GM12864 (cell line): ENCODE measurements around the gene TRPV3.
A peak's percentile ranks its signal among the peaks of the same experiment; 100 is the strongest.
"Not testable (repeated sequence)": the region's sequence is repeated elsewhere in the genome, so short reads cannot be mapped to it uniquely, and the experiment has no call there.

Source experiments
- DNase-seq: peaks from one replicate; pipeline ENCODE4 v3.0.0-alpha.2; 2011; ENCODE audit warnings: low read depth
- H3K4me3 ChIP-seq: 2 replicates; pipeline ENCODE4 v1.5.1; 2011; ENCODE audit warnings: mild to moderate bottlenecking, low read depth, low read length, control low read depth
- TF ChIP-seq, protein P1 (sequence below): IDR thresholded peaks from 2 replicates; pipeline ENCODE4 v1.5.1; 2011; ENCODE audit warnings: low read depth, mild to moderate bottlenecking, moderate library complexity, low read length, control low read depth, inconsistent platforms; ENCODE audit errors: missing control alignments

Gene TRPV3

DNA sequence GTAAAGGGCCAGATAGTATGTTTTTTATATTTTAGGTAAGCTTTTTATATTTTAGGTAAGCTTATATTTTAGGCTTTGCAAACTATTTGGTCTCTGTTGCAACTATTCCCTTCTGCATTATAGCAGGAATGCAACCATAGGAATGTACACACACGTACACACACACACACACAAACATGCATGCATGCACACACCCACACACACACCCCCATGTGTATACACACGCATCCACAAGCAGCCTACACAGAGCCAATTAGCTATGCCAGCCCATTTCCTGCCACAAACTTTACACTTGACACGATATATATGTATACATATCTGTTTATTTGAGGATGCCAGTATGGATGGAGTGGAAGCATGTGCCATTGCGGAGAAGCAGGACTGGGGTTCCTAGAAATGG lies 7.5 kb upstream of the TRPV3 start:
- DNase-seq: no peak
- TF ChIP-seq, protein P1, sequence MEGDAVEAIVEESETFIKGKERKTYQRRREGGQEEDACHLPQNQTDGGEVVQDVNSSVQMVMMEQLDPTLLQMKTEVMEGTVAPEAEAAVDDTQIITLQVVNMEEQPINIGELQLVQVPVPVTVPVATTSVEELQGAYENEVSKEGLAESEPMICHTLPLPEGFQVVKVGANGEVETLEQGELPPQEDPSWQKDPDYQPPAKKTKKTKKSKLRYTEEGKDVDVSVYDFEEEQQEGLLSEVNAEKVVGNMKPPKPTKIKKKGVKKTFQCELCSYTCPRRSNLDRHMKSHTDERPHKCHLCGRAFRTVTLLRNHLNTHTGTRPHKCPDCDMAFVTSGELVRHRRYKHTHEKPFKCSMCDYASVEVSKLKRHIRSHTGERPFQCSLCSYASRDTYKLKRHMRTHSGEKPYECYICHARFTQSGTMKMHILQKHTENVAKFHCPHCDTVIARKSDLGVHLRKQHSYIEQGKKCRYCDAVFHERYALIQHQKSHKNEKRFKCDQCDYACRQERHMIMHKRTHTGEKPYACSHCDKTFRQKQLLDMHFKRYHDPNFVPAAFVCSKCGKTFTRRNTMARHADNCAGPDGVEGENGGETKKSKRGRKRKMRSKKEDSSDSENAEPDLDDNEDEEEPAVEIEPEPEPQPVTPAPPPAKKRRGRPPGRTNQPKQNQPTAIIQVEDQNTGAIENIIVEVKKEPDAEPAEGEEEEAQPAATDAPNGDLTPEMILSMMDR: no peak
- H3K4me3 ChIP-seq: no peak overlapping the region

DNA sequence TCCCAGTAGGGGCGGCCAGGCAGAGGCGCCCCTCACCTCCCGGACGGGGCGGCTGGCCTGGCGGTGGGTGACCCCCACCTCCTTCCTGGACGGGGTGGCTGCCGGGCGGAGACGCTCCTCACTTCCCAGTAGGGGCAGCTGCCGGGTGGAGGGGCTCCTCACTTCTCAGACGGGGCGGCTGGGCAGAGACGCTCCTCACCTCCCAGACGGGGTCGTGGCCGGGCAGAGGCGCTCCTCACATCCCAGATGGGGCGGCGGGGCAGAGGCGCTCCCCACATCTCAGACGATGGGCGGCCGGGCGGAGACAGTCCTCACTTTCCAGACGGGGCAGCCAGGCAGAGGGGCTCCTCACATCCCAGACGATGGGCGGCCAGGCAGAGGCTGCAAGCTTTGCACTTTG lies 6.6 kb upstream of the TRPV3 start:
- DNase-seq, H3K4me3 ChIP-seq: not testable (repeated sequence)

DNA sequence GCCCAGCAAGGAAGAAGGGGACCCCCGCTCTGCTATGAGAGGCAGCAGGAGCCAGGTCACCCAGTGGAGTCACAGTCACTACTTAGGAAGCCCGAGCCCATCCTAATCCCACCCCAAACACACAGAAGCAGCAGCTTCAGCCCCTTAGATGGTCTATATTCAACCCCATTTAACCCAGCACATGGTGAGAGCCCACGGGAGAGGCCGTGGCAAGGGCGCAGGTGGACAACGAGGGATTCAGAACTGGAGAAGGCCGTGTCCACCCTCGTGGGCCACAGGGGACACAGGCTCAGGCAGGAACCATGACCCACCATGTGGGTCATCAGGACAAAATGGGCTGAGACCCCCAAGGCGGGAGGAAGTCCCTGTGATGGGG lies 1.6 kb upstream of the TRPV3 start:
- TF ChIP-seq, protein P1: no peak
- peak overlapping the region; percentile 28 for H3K4me3 ChIP-seq

DNA sequence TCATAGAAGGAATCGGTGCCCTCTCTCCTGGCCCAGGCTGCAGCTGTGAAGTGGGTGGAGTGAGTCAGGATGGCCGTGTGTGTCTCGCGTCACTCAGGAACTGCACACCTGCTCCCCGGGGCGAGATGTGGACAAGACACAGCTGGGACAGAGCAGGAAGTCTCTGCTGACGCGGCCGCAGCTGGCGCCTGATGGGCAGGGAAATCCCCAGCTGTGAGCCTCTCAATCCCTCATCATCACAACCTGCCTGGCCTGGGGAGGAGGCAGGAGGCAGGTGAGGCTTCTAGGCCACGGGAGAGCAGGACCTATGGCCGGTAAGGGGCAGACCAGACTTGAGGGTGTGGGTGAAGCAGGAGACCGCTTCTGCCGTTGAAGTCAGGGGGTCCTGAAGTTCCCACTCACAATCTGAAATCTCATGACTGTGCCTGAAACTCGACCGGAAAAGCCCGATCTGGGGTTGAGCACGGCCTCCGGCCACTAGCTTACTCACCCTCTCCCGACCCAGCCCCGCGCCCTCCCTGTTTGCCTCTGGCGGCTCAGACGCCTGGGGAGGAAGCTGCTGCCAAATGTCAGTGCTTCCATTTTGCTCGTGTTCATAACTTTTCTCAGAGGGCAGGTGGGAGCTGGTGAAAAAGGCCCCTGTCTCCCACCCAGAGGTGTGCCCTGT lies 1.1 kb upstream of the TRPV3 start:
- peak; percentile 86 for DNase-seq
- H3K4me3 ChIP-seq: peak overlapping the region; percentile 28
- TF ChIP-seq, protein P1: no peak

More for the DNA sequence above, 1.6 kb upstream of the TRPV3 start:
- no peak for DNase-seq

DNA sequence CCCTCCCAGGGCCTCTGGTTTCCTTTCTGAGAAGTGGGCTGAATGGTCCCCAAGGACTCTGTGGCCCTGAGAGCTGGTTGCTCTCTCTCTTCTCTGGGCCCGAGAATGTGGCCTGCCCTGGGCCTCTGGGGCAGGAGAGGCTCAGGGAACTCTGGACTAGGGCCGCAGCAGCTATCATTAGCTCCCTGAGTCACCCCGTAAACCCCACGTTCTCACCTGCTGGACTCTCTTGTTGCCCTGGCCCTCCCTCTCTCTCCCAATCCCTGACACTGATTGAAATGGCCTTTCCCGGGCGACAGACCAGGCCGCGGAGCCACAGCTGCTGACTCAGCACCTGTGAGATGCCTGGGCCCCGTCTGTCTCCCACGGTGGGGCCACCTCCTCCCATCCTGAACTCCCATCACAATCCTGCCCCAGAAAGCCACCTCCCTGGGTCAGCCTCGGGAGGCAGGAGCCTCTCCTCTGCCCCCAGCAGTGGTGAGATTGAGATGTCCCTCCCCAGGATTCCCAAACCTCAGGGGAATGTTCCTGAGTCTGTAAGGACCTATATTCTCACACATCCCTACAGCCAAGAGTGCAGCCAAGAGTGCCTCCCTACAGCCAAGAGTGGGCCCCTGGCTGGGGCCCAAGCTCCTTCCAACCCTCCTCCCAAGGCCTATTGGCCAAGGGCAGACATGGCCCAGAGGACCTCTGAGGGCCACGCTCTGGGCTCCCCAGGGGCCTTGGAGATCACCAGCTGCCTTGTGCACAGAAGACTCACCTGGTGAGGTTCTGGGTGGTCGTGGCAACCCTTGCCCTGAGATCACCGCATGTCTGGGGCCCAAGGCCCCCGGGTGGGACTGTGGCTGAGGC lies 470 bp downstream of the TRPV3 start:
- no peak for DNase-seq
- peak overlapping the region; percentile 47 for H3K4me3 ChIP-seq
- TF ChIP-seq, protein P1: no peak

DNA sequence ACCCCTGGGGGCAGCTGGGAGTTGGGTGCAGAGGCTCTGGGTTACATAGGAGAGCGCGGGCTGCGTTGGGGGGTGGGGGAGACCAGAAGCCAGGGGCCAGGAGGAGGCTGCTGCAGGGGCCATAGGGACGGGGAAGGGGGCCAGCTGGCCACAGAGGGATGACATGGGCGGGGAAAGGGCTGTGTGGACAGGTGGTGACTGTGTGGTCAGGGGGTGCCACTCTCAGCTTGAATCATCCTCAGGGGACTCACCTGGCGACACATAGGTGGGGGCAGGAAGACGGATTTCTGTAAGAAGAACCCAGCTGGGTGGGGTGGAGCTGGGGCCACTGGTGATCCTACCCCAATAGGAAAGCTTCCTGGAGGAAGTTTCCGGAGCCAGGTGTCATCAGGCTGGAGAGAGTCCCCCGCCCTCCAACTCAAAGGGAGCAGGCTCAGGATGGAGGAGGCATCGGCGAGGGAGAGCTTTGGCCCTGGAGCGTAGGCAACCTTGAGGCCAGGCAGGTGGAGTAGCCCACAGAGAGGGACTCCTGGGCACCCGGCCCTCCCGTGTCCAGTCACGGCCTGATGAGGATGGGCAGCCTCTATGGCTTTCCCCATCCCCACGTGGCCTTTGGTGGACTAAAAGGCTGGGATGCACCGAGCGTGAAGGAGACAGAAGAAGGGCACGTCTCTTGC lies 1.2 kb downstream of the TRPV3 start:
- peak overlapping the region; percentile 47 for H3K4me3 ChIP-seq
- TF ChIP-seq, protein P1: no peak
- no peak for DNase-seq

DNA sequence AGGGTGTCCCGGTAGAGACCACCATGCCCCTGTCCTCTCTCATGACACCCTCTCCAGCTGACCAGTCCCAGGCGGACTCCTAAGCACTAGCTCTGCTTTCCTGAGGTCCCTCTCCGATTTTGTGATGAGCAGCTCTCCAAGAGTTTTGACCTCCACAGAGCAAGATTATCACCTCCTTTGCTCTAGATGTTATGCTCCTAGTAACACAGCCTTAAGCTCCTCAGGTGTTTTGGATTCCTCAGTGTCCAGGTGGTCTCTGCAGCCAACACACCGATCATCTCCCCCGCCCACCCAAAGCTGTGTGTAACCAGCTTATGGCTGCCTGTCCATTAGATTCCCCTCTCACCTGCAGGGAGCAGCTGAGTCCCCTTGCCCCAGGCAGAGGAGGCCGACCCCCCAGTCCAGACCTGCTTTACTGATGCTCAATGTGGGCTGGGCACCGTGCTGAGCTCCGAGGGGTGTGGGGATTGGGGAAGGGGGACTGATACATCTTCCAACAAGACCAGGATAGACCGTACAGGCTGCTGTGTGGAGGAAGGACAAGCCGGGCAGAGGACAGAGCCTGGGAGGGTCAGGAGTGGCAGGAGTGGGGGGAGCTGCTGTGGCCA lies 2.3 kb downstream of the TRPV3 start:
- TF ChIP-seq, protein P1: no peak
- DNase-seq: no peak
- no peak overlapping the region for H3K4me3 ChIP-seq
